Endothelial cell (in vitro differentiated cells): Measurements from ENCODE around the gene ELMOD3. TPM values are rescaled to one million over a fixed set of nuclear protein-coding genes. Genes with fewer than 3 reads are reported as not detected.
"Not testable (repeated sequence)": the region's sequence is repeated elsewhere in the genome, so short reads cannot be mapped to it uniquely, and the experiment has no call there.

Experiments
- DNase-seq: peaks from one replicate; pipeline ENCODE4 v3.0.0; 2021; ENCODE audit warnings: low spot score
- H3K27ac Mint-ChIP-seq: one replicate; pipeline ENCODE4 v1.8.0; 2021; ENCODE audit warnings: mixed read lengths, inconsistent platforms; ENCODE audit not compliant: unreplicated experiment
- H3K27me3 Mint-ChIP-seq: one replicate; pipeline ENCODE4 v1.8.0; 2021; ENCODE audit warnings: mild to moderate bottlenecking, moderate library complexity, mixed read lengths, inconsistent platforms; ENCODE audit not compliant: unreplicated experiment
- H3K36me3 Mint-ChIP-seq: one replicate; pipeline ENCODE4 v1.8.0; 2021; ENCODE audit warnings: mild to moderate bottlenecking, low read depth, mixed read lengths, inconsistent platforms; ENCODE audit not compliant: unreplicated experiment
- H3K4me1 Mint-ChIP-seq: one replicate; pipeline ENCODE4 v1.8.0; 2021; ENCODE audit warnings: mild to moderate bottlenecking, mixed read lengths, inconsistent platforms; ENCODE audit not compliant: unreplicated experiment
- H3K4me3 Mint-ChIP-seq: one replicate; pipeline ENCODE4 v1.8.0; 2021; ENCODE audit warnings: mild to moderate bottlenecking, mixed read lengths, inconsistent platforms; ENCODE audit not compliant: unreplicated experiment
- H3K9me3 Mint-ChIP-seq: one replicate; pipeline ENCODE4 v1.8.0; 2021; ENCODE audit warnings: mixed read lengths, inconsistent platforms; ENCODE audit not compliant: unreplicated experiment
- total RNA-seq: library from RNA; stranded (reverse); fragmentation: NEBNext Ultra II Directional; extraction: Animal tissue kit (Norgen Biotek cat#: 25700); gene quantifications from one replicate; pipeline ENCODE4 v1.2.1, GENCODE V29; 2021; ENCODE audit not compliant: unreplicated experiment
- TF ChIP-seq, protein P1 (sequence below): fragments of 200-600 bp; sonication (generic); IDR thresholded peaks from one replicate; pipeline ENCODE4 v1.5.0; 2021; ENCODE audit warnings: antibody characterized with exemption; ENCODE audit not compliant: unreplicated experiment

ELMOD3 gene
- total RNA-seq, 1 donor from 2014 or later = 15.9 TPM

DNA sequence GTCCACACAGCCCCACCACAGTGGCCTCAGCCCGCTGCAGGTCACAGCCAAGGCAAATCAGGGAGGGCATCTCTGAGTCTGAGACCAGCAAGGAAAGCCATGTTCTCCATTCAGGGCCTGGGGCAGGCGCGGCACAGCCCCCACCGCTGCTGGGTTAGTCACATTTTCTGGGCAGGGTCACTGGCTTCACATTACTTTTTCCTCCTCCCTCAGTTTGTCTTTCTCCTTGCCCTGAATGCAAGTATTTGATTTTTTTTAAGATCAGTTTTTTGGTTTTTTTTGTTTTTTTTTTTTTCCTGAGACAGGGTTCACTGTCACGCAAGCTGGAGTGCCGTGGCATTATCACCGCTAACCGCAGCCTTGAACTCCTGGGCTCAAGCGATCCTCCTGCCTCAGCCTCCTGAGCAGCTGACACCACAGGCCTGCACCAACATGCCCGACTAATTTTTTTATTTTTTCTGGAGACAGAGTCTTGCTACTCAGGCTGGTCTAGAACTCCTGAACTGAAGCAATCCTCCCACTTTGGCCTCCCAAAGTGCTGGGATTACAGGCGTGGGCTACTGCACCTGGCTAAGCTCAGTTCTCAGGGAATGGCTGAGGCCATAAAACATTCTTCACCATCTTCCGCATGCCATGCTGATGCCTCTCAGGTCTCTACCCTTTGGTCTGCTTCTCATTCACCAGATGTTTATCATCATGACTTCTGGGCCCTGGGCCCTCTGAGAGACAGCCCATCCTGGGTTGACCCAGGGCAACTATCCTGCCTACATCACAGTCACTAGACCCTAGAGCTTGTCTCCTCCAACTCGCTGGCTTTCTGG is 56.2 kb downstream of the ELMOD3 start:
- Mint-ChIP-seq H3K4me3 (no peak overlapping the region), H3K36me3 (no peaks in the 10 kb centered on the region), H3K27ac (no peak overlapping the region)

GRCh38 chr2:85411405-85411748 is 56.8 kb downstream of the ELMOD3 start:
- H3K27me3 Mint-ChIP-seq = peaks cover 9% of the 10 kb centered on the region
- H3K9me3 Mint-ChIP-seq = no peaks in the 10 kb centered on the region
- no peaks in the 10 kb centered on the region for H3K36me3 Mint-ChIP-seq
- no peak overlapping the region for H3K4me3 Mint-ChIP-seq
- H3K4me1 Mint-ChIP-seq = peaks cover 3% of the 10 kb centered on the region
- DNase-seq = no peak
- H3K27ac Mint-ChIP-seq = no peak overlapping the region
- TF ChIP-seq, protein P1, sequence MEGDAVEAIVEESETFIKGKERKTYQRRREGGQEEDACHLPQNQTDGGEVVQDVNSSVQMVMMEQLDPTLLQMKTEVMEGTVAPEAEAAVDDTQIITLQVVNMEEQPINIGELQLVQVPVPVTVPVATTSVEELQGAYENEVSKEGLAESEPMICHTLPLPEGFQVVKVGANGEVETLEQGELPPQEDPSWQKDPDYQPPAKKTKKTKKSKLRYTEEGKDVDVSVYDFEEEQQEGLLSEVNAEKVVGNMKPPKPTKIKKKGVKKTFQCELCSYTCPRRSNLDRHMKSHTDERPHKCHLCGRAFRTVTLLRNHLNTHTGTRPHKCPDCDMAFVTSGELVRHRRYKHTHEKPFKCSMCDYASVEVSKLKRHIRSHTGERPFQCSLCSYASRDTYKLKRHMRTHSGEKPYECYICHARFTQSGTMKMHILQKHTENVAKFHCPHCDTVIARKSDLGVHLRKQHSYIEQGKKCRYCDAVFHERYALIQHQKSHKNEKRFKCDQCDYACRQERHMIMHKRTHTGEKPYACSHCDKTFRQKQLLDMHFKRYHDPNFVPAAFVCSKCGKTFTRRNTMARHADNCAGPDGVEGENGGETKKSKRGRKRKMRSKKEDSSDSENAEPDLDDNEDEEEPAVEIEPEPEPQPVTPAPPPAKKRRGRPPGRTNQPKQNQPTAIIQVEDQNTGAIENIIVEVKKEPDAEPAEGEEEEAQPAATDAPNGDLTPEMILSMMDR = no peak

More for the DNA sequence above, 56.2 kb downstream of the ELMOD3 start:
- H3K4me1 Mint-ChIP-seq = peaks cover 3% of the 10 kb centered on the region
- TF ChIP-seq, protein P1 = no peak
- peaks cover 7% of the 10 kb centered on the region for H3K27me3 Mint-ChIP-seq
- no peak for DNase-seq
- H3K9me3 Mint-ChIP-seq = no peaks in the 10 kb centered on the region

DNA sequence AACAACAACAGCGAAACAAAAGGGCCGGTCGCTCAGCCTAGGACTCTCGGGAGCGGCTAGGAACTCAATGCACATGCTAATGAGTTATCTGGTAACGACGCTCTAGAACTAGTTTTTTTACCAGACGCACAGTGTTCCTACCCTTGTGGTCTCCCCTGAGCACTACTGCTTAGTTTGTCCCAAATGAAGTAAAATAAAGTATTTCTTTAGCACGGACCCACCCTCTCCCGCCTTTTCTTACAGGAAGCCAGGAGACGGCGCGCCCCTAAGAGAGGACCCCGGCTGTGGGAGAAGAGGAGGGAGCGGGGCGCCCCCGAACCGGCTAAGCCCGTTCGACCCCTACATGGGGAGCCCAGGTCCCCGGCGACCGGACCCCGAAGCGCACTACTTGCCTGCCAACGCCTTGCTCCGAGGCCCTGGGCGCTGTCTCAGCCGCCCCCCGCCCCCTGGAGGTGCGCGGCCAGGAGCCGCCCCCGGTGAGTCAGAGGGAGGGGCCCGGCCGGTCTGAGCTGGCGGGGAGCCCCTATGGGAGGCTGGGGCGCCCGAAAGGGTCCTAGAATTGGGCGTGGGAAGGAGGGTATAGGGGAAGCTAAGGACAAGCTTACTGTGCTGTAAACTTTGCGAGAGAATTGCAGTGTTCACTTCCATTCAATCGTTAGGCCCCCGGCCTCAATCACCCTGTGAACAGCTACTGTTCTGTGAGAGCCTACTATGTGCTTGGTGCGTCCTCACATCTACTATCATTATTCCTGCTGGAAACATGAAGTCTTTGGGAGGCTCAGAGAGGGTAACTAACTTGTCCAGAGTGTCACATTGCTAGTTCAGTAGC is 59.2 kb downstream of the ELMOD3 start:
- TF ChIP-seq, protein P1 = peak; percentile 12
- DNase-seq = peak; percentile 48
- Mint-ChIP-seq H3K9me3 (no peaks in the 10 kb centered on the region), H3K4me1 (peaks cover 3% of the 10 kb centered on the region), H3K27me3 (peaks cover 6% of the 10 kb centered on the region), H3K27ac (no peak overlapping the region), H3K4me3 (peak overlapping the region; percentile 92), H3K36me3 (no peaks in the 10 kb centered on the region)

- DNase-seq, H3K27me3 Mint-ChIP-seq, H3K27ac Mint-ChIP-seq, H3K9me3 Mint-ChIP-seq, H3K36me3 Mint-ChIP-seq, H3K4me3 Mint-ChIP-seq, H3K4me1 Mint-ChIP-seq: not testable (repeated sequence)
These were observed 59.8 kb downstream of the ELMOD3 start for GRCh38 chr2:85414421-85414759.

DNA sequence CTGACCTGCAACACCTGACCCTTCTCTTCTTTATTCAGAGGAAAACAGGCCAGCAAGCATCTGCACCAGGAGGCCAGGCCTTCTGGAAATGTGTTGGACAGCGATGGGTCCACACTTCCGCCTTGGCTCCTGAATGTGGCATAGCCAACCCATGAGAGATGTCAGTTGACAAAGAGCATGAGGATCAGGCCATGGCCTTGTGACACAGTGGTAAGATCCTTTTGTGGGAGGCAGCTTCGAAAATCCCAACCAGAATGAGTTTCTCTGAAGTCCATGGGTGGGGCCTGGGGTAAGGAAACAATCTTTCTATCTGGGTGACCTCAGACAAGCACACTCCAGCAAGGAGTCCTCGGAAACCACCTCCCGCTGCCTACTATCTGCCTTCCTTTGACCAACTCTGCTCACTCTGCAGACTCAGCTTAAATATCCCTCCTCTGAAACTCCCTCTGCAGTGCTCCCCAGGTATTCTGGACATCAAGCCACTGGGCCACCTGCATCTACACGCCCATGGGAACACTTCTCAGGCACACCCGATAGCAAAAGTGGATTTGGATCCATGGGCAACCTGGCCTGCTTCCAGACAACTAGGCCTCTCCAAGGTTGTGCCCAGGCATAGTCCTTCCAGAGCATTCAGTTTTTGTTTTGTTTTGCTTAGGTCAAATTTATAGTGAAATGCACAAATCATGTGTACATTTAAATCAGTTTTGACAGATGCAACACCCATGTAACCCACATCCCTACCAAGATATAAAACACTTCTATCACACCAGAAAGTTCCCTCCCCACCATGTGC is 60.4 kb downstream of the ELMOD3 start:
- peaks cover 9% of the 10 kb centered on the region for H3K4me1 Mint-ChIP-seq
- no peaks in the 10 kb centered on the region for H3K36me3 Mint-ChIP-seq
- H3K4me3 Mint-ChIP-seq = peak overlapping the region; percentile 42

More for the DNA sequence above, 60.4 kb downstream of the ELMOD3 start:
- no peak overlapping the region for H3K27ac Mint-ChIP-seq
- TF ChIP-seq, protein P1 = no peak
- no peak for DNase-seq
- H3K9me3 Mint-ChIP-seq = no peaks in the 10 kb centered on the region
- peaks cover 6% of the 10 kb centered on the region for H3K27me3 Mint-ChIP-seq
